CD4-positive, CD25-positive, alpha-beta regulatory T cell (primary cell): ENCODE data around the gene CNOT2. TPM values are rescaled to one million over a fixed set of nuclear protein-coding genes. Genes with fewer than 3 reads are reported as not detected.

Source experiments
- ATAC-seq, 2 donors: fragments of 150-1000 bp; cut with Tn5 transposase; one replicate each; pipeline ENCODE4 v1.10.0; 2021; ENCODE audit warnings: low read depth in 2 of 2, moderate number of reproducible peaks in 2 of 2, moderate library complexity in 1 of 2
- DNase-seq, 3 donors: peaks; one replicate each; pipeline versions ENCODE4 v3.0.0 to v3.0.0-alpha.2; 2012 to 2022; ENCODE audit warnings: mixed read lengths in 1 of 3
- H3K27ac ChIP-seq: one replicate; pipeline ENCODE4 v1.7.0; 2013; ENCODE audit warnings: mild to moderate bottlenecking, low read length; ENCODE audit not compliant: insufficient read depth, poor library complexity, severe bottlenecking
- H3K27me3 ChIP-seq: one replicate; pipeline ENCODE4 v1.7.0; 2013; ENCODE audit warnings: low read length; ENCODE audit not compliant: control insufficient read depth, insufficient read depth
- H3K36me3 ChIP-seq: one replicate; pipeline ENCODE4 v1.7.0; 2013; ENCODE audit warnings: mild to moderate bottlenecking, low read length, moderate library complexity; ENCODE audit not compliant: control insufficient read depth, insufficient read depth
- H3K4me1 ChIP-seq: 2 replicates; pipeline ENCODE4 v1.7.0; 2013; ENCODE audit warnings: mild to moderate bottlenecking, low read length; ENCODE audit not compliant: insufficient read depth, control insufficient read depth, poor library complexity, severe bottlenecking
- H3K4me3 ChIP-seq: one replicate; pipeline ENCODE4 v1.7.0; 2013; ENCODE audit warnings: low read depth, mild to moderate bottlenecking, low read length, moderate library complexity
- H3K9me3 ChIP-seq, 2 experiments: 1 replicate in 1 of 2; 2 replicates in 1 of 2; pipeline ENCODE4 v1.7.0; 2013; ENCODE audit warnings: low read length in 2 of 2, mild to moderate bottlenecking in 1 of 2, moderate library complexity in 1 of 2; ENCODE audit not compliant: control insufficient read depth in 2 of 2
- H3K27ac Mint-ChIP-seq, 3 donors: one replicate each; pipeline ENCODE4 v1.8.0; 2020 to 2022; ENCODE audit warnings: mild to moderate bottlenecking in 3 of 3, mixed read lengths in 3 of 3, moderate library complexity in 2 of 3
- H3K27me3 Mint-ChIP-seq: one replicate; pipeline ENCODE4 v1.8.0; 2022; ENCODE audit warnings: mild to moderate bottlenecking, mixed read lengths
- H3K36me3 Mint-ChIP-seq: one replicate; pipeline ENCODE4 v1.8.0; 2020; ENCODE audit warnings: mixed read lengths
- H3K4me1 Mint-ChIP-seq, 4 donors: one replicate each; pipeline ENCODE4 v1.8.0; 2020 to 2022; ENCODE audit warnings: mixed read lengths in 4 of 4, mild to moderate bottlenecking in 1 of 4
- H3K4me3 Mint-ChIP-seq, 4 donors: one replicate each; pipeline ENCODE4 v1.8.0; 2020 to 2022; ENCODE audit warnings: mild to moderate bottlenecking in 4 of 4, mixed read lengths in 4 of 4, moderate library complexity in 3 of 4
- H3K9me3 Mint-ChIP-seq, 7 donors: one replicate each; pipeline ENCODE4 v1.8.0; 2020 to 2022; ENCODE audit warnings: mixed read lengths in 7 of 7, mild to moderate bottlenecking in 3 of 7, moderate library complexity in 2 of 7
- polyA plus RNA-seq, 4 donors: library from polyadenylated mRNA; unstranded; fragments of 300-500 nt; fragmentation: Illumina TruSeq; gene quantifications; one replicate each; pipeline ENCODE4 v1.2.3, GENCODE V29; 2021
- total RNA-seq: library from RNA; stranded (reverse); gene quantifications from one replicate; pipeline ENCODE4 v1.2.3, GENCODE V29; 2022

CNOT2 gene
- total and polyA plus RNA-seq, 5 donors from 2014 or later = 78.5 to 137 (median 101) TPM

DNA sequence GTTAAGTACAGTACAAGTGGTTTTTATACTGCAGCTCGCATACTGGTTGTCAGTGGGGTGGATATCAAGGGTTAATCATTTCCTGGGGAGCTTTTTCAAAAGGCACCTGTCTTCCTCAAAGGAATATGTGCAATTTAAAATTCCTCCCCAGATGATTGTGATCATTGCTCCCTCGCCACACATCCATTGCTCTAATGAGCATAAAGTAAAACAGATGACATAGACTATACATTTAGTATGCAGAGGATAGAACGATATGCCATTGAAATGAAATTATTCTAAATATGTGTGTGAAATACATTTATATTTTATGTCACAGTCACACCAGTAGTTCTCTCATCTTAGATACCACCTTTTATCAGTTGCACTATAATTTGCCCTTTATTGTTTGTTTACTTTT, 86.5 kb downstream of the CNOT2 start:
- Mint-ChIP-seq H3K36me3 (peaks cover 51% of the 10 kb centered on the region), H3K27ac (no peak overlapping the region), H3K27me3 (no peaks in the 10 kb centered on the region), H3K4me1 (peaks cover 31 to 40% (median 35%) of the 10 kb centered on the region in 4 donors), H3K4me3 (no peak overlapping the region), H3K9me3 (peaks cover 0 to 2% (median 0%) of the 10 kb centered on the region in 7 donors)
- no peak overlapping the region for H3K27ac ChIP-seq
- no peaks in the 10 kb centered on the region for H3K9me3 ChIP-seq
- no peaks in the 10 kb centered on the region for H3K27me3 ChIP-seq
- H3K36me3 ChIP-seq = peaks cover 19% of the 10 kb centered on the region
- peaks cover 5% of the 10 kb centered on the region for H3K4me1 ChIP-seq
- H3K4me3 ChIP-seq = no peak overlapping the region
- DNase-seq (no peak), ATAC-seq (no peak)

DNA sequence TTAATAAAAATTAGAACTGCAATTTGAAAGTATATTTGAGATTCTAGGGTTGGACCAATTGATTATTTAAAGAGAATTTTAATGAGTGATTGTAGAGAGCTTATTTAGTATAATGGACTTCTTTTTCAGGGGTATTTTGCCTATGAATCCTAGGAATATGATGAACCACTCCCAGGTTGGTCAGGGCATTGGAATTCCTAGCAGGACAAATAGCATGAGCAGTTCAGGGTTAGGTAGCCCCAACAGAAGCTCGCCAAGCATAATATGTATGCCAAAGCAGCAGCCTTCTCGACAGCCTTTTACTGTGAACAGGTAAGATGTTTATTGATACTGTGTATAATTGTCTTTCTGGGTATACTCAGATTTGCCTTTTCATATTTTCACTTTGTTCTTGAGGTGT, 86.9 kb downstream of the CNOT2 start:
- H3K9me3 ChIP-seq = no peaks in the 10 kb centered on the region
- peaks cover 5% of the 10 kb centered on the region for H3K4me1 ChIP-seq
- no peak overlapping the region for H3K27ac ChIP-seq
- DNase-seq = no peak
- Mint-ChIP-seq H3K27me3 (no peaks in the 10 kb centered on the region), H3K27ac (no peak overlapping the region), H3K4me3 (no peak overlapping the region), H3K36me3 (peaks cover 51% of the 10 kb centered on the region), H3K4me1 (peaks cover 30 to 37% (median 32%) of the 10 kb centered on the region in 4 donors), H3K9me3 (peaks cover 0 to 2% (median 0%) of the 10 kb centered on the region in 7 donors)
- no peaks in the 10 kb centered on the region for H3K27me3 ChIP-seq
- ATAC-seq = no peak
- H3K4me3 ChIP-seq = no peak overlapping the region
- peaks cover 19% of the 10 kb centered on the region for H3K36me3 ChIP-seq

DNA sequence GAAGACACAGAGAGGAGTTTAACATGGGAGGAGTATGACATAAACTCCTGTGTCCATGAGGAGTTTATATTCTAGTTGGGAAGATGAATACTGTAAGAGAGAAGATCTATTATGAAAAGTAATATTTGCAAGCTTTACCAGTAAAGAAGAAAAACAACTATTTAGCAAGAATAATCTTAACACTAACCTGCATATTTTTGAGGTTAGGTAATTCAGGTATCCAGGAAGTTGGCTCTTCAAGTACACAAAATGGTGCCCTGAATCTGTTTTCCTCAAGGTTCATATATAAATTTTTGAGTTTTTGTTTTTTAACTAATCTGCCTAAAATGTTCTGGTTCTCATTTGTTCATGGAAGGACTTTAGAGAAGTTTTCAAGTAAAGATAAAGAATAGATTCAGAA, 89.0 kb downstream of the CNOT2 start:
- Mint-ChIP-seq H3K27ac (peak overlapping the region in 2 of 3 donors; percentile 15 to 49), H3K4me3 (no peak overlapping the region)
- ATAC-seq = no peak

DNA sequence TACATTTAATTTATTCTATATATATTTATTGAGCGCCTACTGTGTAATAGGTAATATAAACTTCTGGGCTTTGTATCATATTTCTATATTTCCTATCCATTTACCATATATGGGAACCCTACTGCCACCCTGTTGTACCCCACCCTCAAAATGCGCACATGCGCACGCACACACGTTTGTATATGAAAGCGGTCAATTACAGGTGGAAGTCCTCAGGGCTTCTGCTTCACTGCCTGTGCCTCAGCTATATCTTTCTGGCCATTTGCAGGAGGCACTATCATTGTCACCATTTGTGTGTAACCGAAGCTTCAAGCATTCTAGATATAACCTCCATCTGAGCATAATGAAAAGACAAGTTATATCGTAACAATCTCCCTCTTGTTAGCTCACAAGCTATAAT, 91.5 kb downstream of the CNOT2 start:
- no peak overlapping the region for H3K27ac Mint-ChIP-seq
- H3K27me3 Mint-ChIP-seq = no peaks in the 10 kb centered on the region
- no peak overlapping the region for H3K4me3 ChIP-seq
- no peak overlapping the region for H3K27ac ChIP-seq
- H3K9me3 Mint-ChIP-seq = peaks cover 0 to 2% (median 0%) of the 10 kb centered on the region in 7 donors
- peaks cover 58% of the 10 kb centered on the region for H3K36me3 Mint-ChIP-seq
- peaks cover 5% of the 10 kb centered on the region for H3K4me1 ChIP-seq
- DNase-seq (no peak), ATAC-seq (no peak)
- peaks cover 53% of the 10 kb centered on the region for H3K36me3 ChIP-seq
- H3K4me1 Mint-ChIP-seq = peaks cover 20 to 27% (median 24%) of the 10 kb centered on the region in 4 donors
- no peaks in the 10 kb centered on the region for H3K27me3 ChIP-seq
- H3K4me3 Mint-ChIP-seq = no peak overlapping the region
- no peaks in the 10 kb centered on the region for H3K9me3 ChIP-seq

More for the DNA sequence above, 89.0 kb downstream of the CNOT2 start:
- no peaks in the 10 kb centered on the region for H3K27me3 Mint-ChIP-seq
- H3K9me3 Mint-ChIP-seq = peaks cover 0 to 2% (median 0%) of the 10 kb centered on the region in 7 donors
- Histone ChIP-seq H3K9me3 (no peaks in the 10 kb centered on the region), H3K4me1 (peaks cover 5% of the 10 kb centered on the region), H3K27me3 (no peaks in the 10 kb centered on the region), H3K4me3 (no peak overlapping the region), H3K27ac (no peak overlapping the region), H3K36me3 (peaks cover 33% of the 10 kb centered on the region)
- peaks cover 28 to 34% (median 30%) of the 10 kb centered on the region in 4 donors for H3K4me1 Mint-ChIP-seq
- DNase-seq = no peak
- peaks cover 56% of the 10 kb centered on the region for H3K36me3 Mint-ChIP-seq

DNA sequence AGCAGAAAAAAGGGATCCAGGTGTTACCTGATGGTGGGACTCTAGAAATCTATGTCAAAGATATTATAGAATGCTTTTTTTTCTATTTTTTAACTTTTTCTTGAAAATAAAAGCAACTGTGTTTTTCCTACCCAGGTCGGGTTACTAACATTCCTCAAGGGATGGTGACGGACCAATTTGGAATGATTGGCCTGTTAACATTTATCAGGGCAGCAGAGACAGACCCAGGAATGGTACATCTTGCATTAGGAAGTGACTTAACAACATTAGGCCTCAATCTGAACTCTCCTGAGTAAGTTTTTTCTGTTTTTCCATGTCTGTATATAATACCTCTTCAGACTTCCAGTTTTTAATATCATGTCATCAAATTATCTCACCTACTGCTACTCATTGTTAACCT, 95.3 kb downstream of the CNOT2 start:
- H3K9me3 Mint-ChIP-seq = no peaks in the 10 kb centered on the region
- H3K4me1 Mint-ChIP-seq = peaks cover under 1 to 21% (median 5%) of the 10 kb centered on the region in 4 donors
- Histone ChIP-seq H3K4me1 (no peaks in the 10 kb centered on the region), H3K9me3 (no peaks in the 10 kb centered on the region), H3K4me3 (no peak overlapping the region), H3K27me3 (no peaks in the 10 kb centered on the region), H3K36me3 (peaks cover 82% of the 10 kb centered on the region), H3K27ac (no peak overlapping the region)
- no peak overlapping the region for H3K4me3 Mint-ChIP-seq
- no peak overlapping the region for H3K27ac Mint-ChIP-seq
- no peaks in the 10 kb centered on the region for H3K27me3 Mint-ChIP-seq
- DNase-seq (no peak), ATAC-seq (no peak)
- peaks cover 58% of the 10 kb centered on the region for H3K36me3 Mint-ChIP-seq

DNA sequence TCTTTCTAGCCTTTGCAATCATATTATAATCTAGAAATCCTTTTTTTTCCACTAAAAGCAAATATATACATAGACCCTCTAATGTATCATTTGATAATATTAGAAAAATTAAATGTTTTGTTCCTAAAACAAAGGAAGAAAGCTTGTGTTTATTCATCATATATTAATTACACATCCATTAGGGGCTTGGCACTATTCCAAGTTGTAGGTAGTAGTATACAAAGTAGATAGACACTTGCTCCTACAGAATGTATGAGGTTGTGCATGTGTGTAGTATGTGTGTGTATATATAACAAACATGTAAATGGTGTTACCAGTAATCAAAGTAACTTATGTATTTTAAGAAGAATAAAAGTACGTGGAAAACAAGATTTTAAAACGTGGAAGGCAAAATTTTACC, 107.8 kb downstream of the CNOT2 start:
- no peaks in the 10 kb centered on the region for H3K27me3 ChIP-seq
- Mint-ChIP-seq H3K9me3 (no peaks in the 10 kb centered on the region), H3K4me1 (peaks cover 0 to 7% (median 3%) of the 10 kb centered on the region in 4 donors), H3K27me3 (no peaks in the 10 kb centered on the region), H3K27ac (no peak overlapping the region), H3K4me3 (no peak overlapping the region), H3K36me3 (peaks cover 4% of the 10 kb centered on the region)
- H3K4me3 ChIP-seq = no peak overlapping the region
- no peak for DNase-seq
- H3K36me3 ChIP-seq = peaks cover 36% of the 10 kb centered on the region
- no peak overlapping the region for H3K27ac ChIP-seq
- no peaks in the 10 kb centered on the region for H3K4me1 ChIP-seq
- H3K9me3 ChIP-seq = no peaks in the 10 kb centered on the region
- ATAC-seq = no peak

DNA sequence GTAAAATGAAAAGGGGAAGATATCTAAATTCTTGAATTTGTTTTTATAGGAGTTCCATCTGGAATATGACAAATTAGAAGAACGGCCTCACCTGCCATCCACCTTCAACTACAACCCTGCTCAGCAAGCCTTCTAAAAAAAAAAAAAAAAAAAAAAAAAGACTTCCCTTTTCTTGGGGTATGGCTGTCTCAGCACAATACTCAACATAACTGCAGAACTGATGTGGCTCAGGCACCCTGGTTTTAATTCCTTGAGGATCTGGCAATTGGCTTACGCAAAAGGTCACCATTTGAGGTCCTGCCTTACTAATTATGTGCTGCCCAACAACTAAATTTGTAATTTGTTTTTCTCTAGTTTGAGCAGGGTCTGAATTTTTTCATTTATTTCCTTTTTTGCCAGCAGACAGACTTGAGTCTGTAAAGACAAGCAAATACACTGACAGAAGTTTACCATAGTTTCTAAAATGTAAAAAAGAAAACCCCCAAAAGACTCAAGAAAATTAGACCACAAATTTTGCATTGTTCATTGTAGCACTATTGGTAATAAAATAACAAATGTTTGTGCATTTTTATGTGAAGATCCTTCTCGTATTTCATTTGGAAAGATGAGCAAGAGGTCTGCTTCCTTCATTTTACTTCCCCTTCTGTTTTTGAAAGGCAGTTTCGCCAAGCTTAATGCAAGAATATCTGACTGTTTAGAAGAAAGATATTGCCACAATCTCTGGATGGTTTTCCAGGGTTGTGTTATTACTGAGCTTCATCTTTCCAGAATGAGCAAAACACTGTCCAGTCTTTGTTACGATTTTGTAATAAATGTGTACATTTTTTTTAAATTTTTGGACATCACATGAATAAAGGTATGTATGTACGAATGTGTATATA, 110.8 kb downstream of the CNOT2 start:
- H3K9me3 Mint-ChIP-seq = no peaks in the 10 kb centered on the region
- no peak overlapping the region for H3K27ac Mint-ChIP-seq
- no peak overlapping the region for H3K27ac ChIP-seq
- peaks cover 4% of the 10 kb centered on the region for H3K36me3 Mint-ChIP-seq
- no peaks in the 10 kb centered on the region for H3K27me3 Mint-ChIP-seq
- peaks cover 0 to 7% (median 4%) of the 10 kb centered on the region in 4 donors for H3K4me1 Mint-ChIP-seq
- no peak for ATAC-seq
- H3K4me3 ChIP-seq = no peak overlapping the region
- no peak for DNase-seq
- no peaks in the 10 kb centered on the region for H3K27me3 ChIP-seq
- H3K4me1 ChIP-seq = no peaks in the 10 kb centered on the region
- H3K36me3 ChIP-seq = peaks cover 21% of the 10 kb centered on the region
- no peaks in the 10 kb centered on the region for H3K9me3 ChIP-seq
- H3K4me3 Mint-ChIP-seq = no peak overlapping the region

DNA sequence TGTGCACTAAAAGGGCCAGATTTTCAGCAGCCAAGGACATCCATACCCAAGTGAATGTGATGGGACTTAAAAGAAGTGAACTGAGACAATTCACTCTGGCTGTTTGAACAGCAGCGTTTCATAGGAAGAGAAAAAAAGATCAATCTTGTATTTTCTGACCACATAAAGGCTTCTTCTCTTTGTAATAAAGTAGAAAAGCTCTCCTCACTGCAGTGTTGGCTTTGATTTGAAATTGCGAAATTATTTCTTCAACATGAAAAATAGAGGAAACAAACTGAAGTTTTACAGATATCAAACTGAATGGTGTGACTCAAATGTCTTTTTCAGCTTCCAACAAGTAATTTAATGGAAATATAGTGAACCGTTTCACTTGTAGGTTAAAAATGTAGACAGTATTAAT, 111.6 kb downstream of the CNOT2 start:
- Mint-ChIP-seq H3K27ac (no peak overlapping the region), H3K27me3 (no peaks in the 10 kb centered on the region), H3K9me3 (no peaks in the 10 kb centered on the region), H3K36me3 (peaks cover 4% of the 10 kb centered on the region), H3K4me3 (no peak overlapping the region), H3K4me1 (peaks cover 0 to 7% (median 4%) of the 10 kb centered on the region in 4 donors)
- Histone ChIP-seq H3K27ac (no peak overlapping the region), H3K27me3 (no peaks in the 10 kb centered on the region), H3K9me3 (no peaks in the 10 kb centered on the region), H3K4me1 (no peaks in the 10 kb centered on the region), H3K36me3 (peaks cover 21% of the 10 kb centered on the region), H3K4me3 (no peak overlapping the region)
- DNase-seq = no peak
- ATAC-seq = no peak
